Lower leg skin (tissue), 3 donors: ENCODE data around the gene TTN.

Experiments
- CTCF ChIP-seq, 3 donors: fragments of 450-650 bp; IDR thresholded peaks; one replicate each; pipeline ENCODE4 v1.5.1; 2016; ENCODE audit warnings: antibody characterized with exemption in 3 of 3, mild to moderate bottlenecking in 3 of 3, moderate library complexity in 2 of 3
- POLR2A ChIP-seq, 2 donors: fragments of 450-650 bp; IDR thresholded peaks; one replicate each; pipeline ENCODE4 v1.6.1; 2016 to 2017; ENCODE audit warnings: antibody characterized with exemption in 2 of 2, mild to moderate bottlenecking in 1 of 2, moderate library complexity in 1 of 2

- TF ChIP-seq CTCF (IDR thresholded peaks at IDR 0.05) = no peak
- TF ChIP-seq POLR2A (IDR thresholded peaks at IDR 0.05) = no peak
Measured at GRCh38 chr2:178734518-178734917, 72.7 kb downstream of the TTN start.
